ENCODE data around the gene ITPKC. TPM values are rescaled to one million over a fixed set of nuclear protein-coding genes. Genes with fewer than 3 reads are reported as not detected.

Gene ITPKC
- polyA plus RNA-seq, 1 of the 3 experiments (the other 2 are of a cell fraction): 6.3 TPM

DNA sequence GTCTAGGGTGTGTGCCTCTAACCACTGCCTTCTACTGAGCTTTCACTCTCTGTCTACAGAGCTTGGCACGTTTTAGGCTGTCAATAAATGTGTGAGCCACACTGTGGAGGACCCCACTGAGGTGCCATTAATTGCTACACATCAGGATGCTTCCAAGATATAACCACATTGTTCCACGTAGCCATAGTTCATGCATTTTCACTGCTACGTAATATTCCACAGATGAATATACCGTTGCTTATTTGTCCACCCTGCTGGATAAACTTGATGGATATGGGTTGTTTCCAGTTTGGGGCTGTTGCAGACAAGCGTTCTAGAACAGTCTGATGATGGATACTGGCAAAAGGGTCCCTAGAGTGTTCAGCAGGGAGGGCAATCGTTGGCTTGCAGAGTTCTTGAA, 15.2 kb upstream of the ITPKC start:
- ChIA-PET POLR2A (no interaction called here), CTCF (interaction anchor here (1.2 kb wide), 1 partner anchor 38 kb away, joined by 3 read pairs; no protein-coding TSS in a partner anchor)
- Histone ChIP-seq H4K20me1 (ENCODE audit: insufficient read depth) (no peaks in the 10 kb centered on the region), H3K79me2 (ENCODE audit: insufficient read depth) (no peaks in the 10 kb centered on the region), H3K4me3 (ENCODE audit: low read depth in 2 of 2, low read length in 1 of 2) (no peak overlapping the region), H3K9me3 (no peaks in the 10 kb centered on the region), H2AFZ (ENCODE audit: low read depth) (no peak overlapping the region), H3K9ac (no peak overlapping the region), H3K4me2 (no peak overlapping the region), H3K27me3 (ENCODE audit: insufficient read depth) (no peaks in the 10 kb centered on the region), H3K27ac (ENCODE audit: low read depth in 2 of 2, low read length in 1 of 2) (no peak overlapping the region), H3K9me2 (no peaks in the 10 kb centered on the region), H3K36me3 (replicated peaks in 1 of 2; ENCODE audit: control insufficient read depth in 1 of 2, insufficient read depth in 2 of 2, low read length in 1 of 2) (peaks cover 34 to 38% of the 10 kb centered on the region in 2 experiments), H3F3A (replicated peaks; ENCODE audit: insufficient read depth) (no peaks in the 10 kb centered on the region), H3K4me1 (ENCODE audit: control insufficient read depth in 1 of 2, insufficient read depth in 2 of 2, low read depth in 1 of 2, low read length in 1 of 2) (no peaks in the 10 kb centered on the region)
- WGBS (ENCODE audit: low lambda C conversion rate): 84% methylated on average over 6 of the region's 6 CpGs
- no peak for DNase-seq
- TF ChIP-seq EZH2phosphoT487 (IDR thresholded peaks at IDR 0.05; ENCODE audit: borderline replicate concordance, low read depth): no peak
- no peak for TF ChIP-seq FOXJ3 (CRISPR knock-in tag; IDR thresholded peaks at IDR 0.05)
- no peak for TF ChIP-seq EP300 (IDR thresholded peaks at IDR 0.05; ENCODE audit: borderline replicate concordance in 1 of 2, low read depth in 1 of 2, low read length in 1 of 2)
- TF ChIP-seq NFIC (IDR thresholded peaks at IDR 0.05; ENCODE audit: borderline replicate concordance): no peak
- no peak for TF ChIP-seq JUND (IDR thresholded peaks at IDR 0.05)
- TF ChIP-seq SIN3A (IDR thresholded peaks at IDR 0.05; ENCODE audit: borderline replicate concordance, low read depth, low read length): no peak
- no peak for TF ChIP-seq ELF1 (IDR thresholded peaks at IDR 0.05)
- TF ChIP-seq MXI1 (IDR thresholded peaks at IDR 0.05; ENCODE audit: low read depth, low read length): no peak
- no peak for TF ChIP-seq NRF1 (IDR thresholded peaks at IDR 0.05; ENCODE audit: low read depth, low read length)
- no peak for TF ChIP-seq TAF1 (IDR thresholded peaks at IDR 0.05; ENCODE audit: borderline replicate concordance, low read depth, low read length)
- TF ChIP-seq RXRA (IDR thresholded peaks at IDR 0.05; ENCODE audit: borderline replicate concordance, low read depth): no peak
- TF ChIP-seq, protein P1, sequence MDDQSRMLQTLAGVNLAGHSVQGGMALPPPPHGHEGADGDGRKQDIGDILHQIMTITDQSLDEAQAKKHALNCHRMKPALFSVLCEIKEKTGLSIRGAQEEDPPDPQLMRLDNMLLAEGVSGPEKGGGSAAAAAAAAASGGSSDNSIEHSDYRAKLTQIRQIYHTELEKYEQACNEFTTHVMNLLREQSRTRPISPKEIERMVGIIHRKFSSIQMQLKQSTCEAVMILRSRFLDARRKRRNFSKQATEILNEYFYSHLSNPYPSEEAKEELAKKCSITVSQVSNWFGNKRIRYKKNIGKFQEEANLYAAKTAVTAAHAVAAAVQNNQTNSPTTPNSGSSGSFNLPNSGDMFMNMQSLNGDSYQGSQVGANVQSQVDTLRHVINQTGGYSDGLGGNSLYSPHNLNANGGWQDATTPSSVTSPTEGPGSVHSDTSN (IDR thresholded peaks at IDR 0.05): no peak
- no peak for TF ChIP-seq CHD2 (IDR thresholded peaks at IDR 0.05; ENCODE audit: low read length, partially characterized antibody)
- TF ChIP-seq, protein P2, sequence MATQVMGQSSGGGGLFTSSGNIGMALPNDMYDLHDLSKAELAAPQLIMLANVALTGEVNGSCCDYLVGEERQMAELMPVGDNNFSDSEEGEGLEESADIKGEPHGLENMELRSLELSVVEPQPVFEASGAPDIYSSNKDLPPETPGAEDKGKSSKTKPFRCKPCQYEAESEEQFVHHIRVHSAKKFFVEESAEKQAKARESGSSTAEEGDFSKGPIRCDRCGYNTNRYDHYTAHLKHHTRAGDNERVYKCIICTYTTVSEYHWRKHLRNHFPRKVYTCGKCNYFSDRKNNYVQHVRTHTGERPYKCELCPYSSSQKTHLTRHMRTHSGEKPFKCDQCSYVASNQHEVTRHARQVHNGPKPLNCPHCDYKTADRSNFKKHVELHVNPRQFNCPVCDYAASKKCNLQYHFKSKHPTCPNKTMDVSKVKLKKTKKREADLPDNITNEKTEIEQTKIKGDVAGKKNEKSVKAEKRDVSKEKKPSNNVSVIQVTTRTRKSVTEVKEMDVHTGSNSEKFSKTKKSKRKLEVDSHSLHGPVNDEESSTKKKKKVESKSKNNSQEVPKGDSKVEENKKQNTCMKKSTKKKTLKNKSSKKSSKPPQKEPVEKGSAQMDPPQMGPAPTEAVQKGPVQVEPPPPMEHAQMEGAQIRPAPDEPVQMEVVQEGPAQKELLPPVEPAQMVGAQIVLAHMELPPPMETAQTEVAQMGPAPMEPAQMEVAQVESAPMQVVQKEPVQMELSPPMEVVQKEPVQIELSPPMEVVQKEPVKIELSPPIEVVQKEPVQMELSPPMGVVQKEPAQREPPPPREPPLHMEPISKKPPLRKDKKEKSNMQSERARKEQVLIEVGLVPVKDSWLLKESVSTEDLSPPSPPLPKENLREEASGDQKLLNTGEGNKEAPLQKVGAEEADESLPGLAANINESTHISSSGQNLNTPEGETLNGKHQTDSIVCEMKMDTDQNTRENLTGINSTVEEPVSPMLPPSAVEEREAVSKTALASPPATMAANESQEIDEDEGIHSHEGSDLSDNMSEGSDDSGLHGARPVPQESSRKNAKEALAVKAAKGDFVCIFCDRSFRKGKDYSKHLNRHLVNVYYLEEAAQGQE (IDR thresholded peaks at IDR 0.05; ENCODE audit: low read depth, low read length): no peak

Data from SK-N-SH (cell line).